ENCODE results near the gene POU2AF2.
"Not testable (repeated sequence)": the region's sequence is repeated elsewhere in the genome, so short reads cannot be mapped to it uniquely, and the experiment has no call there.

DNA sequence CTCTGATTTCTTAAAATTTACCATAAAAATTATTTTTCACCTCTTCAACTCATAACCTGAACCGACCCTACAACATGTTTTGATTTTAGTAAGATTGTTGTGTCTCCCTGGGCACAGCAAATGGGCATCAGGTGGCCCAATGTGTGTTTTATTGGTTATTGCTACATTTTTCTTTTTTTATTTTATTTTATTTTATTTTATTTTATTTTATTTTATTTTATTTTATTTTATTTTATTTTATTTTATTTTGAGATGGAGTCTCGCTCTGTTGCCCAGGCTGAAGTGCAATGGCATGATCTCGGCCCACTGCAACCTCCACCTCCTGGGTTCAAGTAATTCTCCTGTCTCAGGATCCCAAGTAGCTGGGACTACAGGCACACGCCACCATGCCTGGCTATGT is 22.8 kb downstream of the POU2AF2 start:
- not testable (repeated sequence) for TF ChIP-seq POLR2AphosphoS5, POLR2A, TAF1 (IDR thresholded peaks at IDR 0.05; ENCODE audit: low read depth, low read length)

Data from GM12891 (cell line).